GM21723 (cell line): Measurements from ENCODE around the gene KIF5A.
"Not testable (repeated sequence)": the region's sequence is repeated elsewhere in the genome, so short reads cannot be mapped to it uniquely, and the experiment has no call there.

Experiments used
- ATAC-seq: cut with Tn5 transposase; IDR thresholded peaks from one replicate; pipeline ENCODE4 v1.9.1; 2021; ENCODE audit warnings: mild to moderate bottlenecking, moderate library complexity; ENCODE audit not compliant: unreplicated experiment

The KIF5A gene

GRCh38 chr12:57549909-57550640, at the start of gene KIF5A:
KIF5A (plus strand) TSS chr12:57550044; CDS start chr12:57550272, 228 bp downstream.
- ATAC-seq = no peak

DNA sequence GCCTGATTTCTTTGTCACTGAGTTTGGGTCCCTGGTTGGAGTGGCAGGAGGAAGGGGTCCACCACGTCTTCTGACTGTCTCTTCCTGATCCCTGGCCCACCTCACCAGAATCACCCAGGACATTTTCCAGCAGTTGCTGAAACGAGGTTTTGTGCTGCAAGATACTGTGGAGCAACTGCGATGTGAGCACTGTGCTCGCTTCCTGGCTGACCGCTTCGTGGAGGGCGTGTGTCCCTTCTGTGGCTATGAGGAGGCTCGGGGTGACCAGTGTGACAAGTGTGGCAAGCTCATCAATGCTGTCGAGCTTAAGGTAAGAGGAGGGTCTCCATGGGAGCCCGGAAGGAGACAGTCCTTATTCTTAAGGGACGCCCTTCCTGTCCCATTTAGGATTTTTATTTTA, 49.6 kb upstream of the KIF5A start:
- no peak for ATAC-seq

DNA sequence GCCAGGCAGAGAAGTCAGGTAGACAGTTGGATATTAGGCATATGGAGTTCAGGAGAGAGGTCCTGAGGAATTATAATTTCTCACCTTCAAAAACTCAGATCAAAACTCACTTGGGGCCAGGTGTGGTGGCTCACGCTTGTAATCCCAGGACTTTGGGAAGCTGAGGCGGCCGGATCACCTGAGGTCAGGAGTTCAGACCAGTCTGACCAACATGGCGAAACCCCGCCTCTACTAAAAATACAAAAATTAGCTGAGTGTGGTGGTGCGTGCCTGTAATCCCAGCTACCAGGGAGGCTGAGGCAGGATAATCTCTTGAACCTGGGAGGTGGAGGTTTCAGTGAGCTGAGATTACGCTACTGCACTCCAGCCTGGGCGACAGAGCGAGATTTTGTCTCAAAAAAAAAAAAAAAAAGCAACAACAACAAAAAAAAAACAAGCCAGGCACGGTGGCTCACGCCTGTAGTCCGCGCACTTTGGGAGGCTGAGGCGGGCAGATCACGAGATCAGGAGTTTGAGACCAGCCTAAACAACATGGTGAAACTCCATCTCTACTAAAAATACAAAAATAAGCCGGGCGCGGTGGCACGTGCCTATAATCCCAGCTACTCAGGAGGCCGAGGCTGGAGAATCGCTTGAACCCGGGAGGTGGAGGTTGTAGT, 47.4 kb upstream of the KIF5A start:
- not testable (repeated sequence) for ATAC-seq

- ATAC-seq = not testable (repeated sequence)
Measured at GRCh38 chr12:57506541-57506940, 43.3 kb upstream of the KIF5A start.

GRCh38 chr12:57507796-57508195, 42.0 kb upstream of the KIF5A start:
- not testable (repeated sequence) for ATAC-seq

DNA sequence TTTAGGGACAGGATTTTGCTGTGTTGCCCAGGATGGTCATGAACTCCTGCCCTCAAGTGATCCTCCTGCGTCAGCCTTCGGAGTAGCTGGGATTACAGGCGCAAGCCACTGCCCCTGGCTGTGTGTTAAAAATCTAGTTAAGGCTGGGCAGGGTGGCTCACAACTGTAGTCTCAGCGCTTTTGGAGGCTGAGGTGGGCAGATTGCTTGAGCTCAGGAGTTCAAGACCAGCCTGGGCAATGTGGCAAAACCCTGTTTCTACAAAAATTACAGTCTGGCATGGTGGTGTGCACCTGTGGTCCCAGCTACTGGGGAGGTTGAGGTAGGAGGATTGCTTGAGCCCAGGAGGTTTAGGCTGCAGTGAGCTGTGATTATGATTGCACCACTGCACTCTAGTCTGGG, 38.7 kb upstream of the KIF5A start:
- ATAC-seq = no peak

GRCh38 chr12:57511588-57512325, 38.1 kb upstream of the KIF5A start:
- ATAC-seq = no peak

DNA sequence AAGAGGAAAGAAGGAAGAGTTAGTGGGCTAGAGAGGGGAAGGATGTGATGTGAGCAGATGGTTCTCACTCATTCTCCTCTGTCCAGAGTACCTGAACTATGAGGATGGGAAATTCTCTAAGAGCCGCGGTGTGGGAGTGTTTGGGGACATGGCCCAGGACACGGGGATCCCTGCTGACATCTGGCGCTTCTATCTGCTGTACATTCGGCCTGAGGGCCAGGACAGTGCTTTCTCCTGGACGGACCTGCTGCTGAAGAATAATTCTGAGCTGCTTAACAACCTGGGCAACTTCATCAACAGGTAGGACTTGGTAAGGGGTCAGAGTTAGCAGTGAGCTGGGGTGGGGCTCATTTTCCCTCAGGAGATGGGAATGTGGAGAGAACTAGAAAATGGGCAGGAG, 37.2 kb upstream of the KIF5A start:
- no peak for ATAC-seq

DNA sequence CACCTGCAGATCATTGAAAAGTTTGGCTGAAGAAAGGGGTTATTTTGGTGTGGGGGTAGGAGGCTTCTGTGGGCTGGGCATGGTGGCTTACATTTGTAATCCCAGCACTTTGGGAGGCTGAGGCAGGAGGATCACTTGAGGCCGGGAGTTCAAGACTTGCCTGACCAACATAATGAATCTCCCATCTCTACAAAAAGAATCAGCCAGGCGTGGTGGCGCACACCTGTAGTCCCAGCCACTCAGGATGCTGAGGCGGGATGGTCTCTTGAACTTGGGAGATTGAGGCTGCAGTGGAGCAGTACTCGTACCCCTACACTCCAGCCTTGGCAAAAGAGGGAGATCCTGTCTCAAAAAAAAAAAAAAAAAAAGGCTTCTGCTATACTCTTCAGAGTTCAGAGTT, 36.6 kb upstream of the KIF5A start:
- no peak for ATAC-seq

- not testable (repeated sequence) for ATAC-seq
Measured at GRCh38 chr12:57513677-57514076, 36.2 kb upstream of the KIF5A start.

GRCh38 chr12:57514246-57514645, 35.6 kb upstream of the KIF5A start:
- ATAC-seq = not testable (repeated sequence)

- no peak for ATAC-seq
Measured at GRCh38 chr12:57514720-57515407, 35.0 kb upstream of the KIF5A start.

- no peak for ATAC-seq
Measured at GRCh38 chr12:57515408-57515933, 34.4 kb upstream of the KIF5A start.

DNA sequence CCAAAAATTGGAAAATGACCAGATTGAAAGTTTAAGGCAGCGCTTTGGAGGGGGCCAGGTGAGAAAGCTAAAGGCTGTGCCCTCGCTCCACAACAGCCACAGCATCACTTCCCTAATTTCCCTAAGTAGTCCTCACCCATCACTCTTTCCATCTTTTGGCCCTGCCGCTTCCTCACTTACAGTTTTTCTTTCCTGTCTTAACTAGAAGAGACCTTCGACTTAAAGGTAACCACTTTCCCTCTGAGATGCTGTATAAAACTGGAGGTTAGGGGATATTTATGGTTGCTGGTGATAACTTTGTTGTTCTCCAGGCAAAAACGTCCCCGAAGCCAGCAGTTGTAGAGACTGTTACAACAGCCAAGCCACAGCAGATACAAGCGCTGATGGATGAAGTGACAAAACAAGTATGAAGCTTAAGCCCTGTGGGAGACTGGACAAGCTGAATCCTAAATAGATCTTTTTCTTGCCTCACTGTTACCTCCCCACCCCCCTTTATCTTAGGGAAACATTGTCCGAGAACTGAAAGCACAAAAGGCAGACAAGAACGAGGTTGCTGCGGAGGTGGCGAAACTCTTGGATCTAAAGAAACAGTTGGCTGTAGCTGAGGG, 33.8 kb upstream of the KIF5A start:
- ATAC-seq = no peak

- no peak for ATAC-seq
Measured at GRCh38 chr12:57516617-57517153, 33.2 kb upstream of the KIF5A start.

DNA sequence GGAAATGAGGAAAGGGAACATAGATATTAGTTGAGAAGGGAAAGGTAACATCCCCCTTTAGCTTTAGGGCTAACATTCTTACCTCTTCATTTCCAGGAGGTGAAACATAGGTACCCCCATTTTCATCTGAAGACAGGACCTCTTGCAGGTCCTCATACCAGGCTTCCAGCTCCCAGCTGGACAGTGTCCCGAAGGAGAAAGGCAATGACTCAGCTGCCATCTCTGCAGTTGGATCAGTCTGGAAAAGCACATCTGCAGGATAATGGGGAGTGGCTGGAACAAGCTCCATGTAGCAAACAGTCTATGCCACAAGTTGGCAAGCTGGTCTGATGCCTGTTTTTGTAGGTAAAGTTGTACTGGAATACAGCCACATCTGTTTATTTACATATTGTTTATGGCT, 32.7 kb upstream of the KIF5A start:
- ATAC-seq = no peak

- not testable (repeated sequence) for ATAC-seq
Measured at GRCh38 chr12:57517718-57518117, 32.1 kb upstream of the KIF5A start.

DNA sequence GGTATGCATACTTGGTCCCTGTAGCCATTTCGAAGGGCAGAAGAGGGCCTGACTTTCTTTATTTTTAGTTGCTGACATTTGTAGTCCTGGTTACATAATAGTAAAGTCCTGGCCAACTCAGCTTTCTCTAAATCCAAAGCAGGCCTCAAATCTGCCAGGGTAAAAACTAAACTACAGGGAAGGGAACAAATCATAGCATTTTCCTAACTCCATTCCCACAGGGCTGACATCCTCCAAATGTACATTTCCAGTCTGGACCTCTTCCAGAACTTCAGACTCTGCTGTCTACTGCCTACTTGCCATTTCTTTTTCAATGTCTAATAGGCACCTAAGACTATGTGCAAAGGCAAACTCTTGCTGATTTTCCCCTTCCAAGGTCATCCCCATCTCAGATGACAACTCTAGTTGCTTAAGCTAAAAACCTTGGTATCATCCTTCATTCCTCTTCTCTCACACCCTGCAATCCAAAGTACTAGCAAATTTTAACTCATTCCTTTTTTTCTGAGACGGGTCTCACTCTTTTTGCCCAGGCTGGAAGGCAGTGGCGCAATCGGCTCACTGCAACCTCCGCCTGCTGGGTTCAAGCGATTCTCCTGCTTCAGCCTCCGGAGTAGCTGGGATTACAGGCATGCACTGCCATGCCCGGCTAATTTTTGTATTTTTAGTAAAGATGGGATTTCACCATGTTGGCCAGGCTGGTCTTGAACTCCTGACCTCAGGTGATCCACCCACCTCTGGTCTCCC, 31.5 kb upstream of the KIF5A start:
- ATAC-seq = no peak

DNA sequence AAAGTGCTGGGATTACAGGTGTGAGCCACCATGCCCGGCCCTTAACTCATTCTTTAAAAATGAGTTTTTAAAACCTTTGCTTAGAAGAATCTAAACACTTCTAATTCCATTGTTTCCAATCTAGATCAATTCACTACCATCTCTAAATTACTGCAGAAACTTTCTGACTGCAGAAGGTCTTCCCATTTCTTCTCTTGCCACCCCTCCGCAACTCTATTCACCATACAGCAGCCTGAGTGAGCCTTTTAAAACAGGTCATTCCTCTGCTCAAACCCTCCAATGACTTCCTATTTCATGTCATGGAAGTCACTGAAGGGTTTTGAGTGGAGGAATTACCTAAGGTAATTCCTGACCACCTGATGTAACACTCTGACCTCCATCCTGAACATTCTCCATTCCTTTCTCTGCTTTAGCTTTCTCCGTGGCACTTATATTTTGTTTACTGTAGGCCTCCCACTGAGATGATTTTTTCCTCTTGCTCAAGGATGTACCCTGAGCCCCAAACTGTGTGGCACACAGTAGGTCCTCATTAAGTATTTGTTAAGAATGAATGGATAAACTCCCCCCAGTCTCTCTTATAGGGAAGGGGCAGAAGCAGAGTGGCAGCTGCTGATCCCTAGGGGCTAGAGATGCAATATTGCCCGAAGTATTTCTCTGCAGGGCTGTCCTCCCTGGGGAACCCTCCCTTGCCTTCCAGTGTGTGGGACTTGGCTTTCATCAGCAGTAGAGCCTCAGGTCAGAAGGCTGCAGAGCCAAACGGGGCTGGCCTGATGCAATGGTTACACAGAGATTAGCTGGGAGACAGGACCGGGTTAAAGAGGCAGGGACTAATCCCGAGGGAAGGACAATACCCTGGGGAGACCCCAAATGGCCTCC, 30.7 kb upstream of the KIF5A start:
- ATAC-seq = no peak
